HCT116 (cell line): ENCODE results near the gene PCDHGA2.

ENCODE experiments used
- ATF3 ChIP-seq: IDR thresholded peaks from 2 replicates; pipeline ENCODE4 v1.6.1; 2012
- CTCF ChIP-seq, 3 experiments: fragments of 200-600 bp in 1 of 3; sonication (generic) in 1 of 3; IDR thresholded peaks in 2 of 3; conservative IDR thresholded peaks in 1 of 3; 2 replicates each; pipeline ENCODE4 v1.5.1; 2012 to 2017; ENCODE audit warnings: low read depth in 2 of 3, low read length in 2 of 3, antibody characterized with exemption in 1 of 3, borderline replicate concordance in 1 of 3, control low read depth in 1 of 3, mild to moderate bottlenecking in 1 of 3, mixed read lengths in 1 of 3, mixed run types in 1 of 3, moderate library complexity in 1 of 3; ENCODE audit not compliant: insufficient read depth in 1 of 3
- POLR2A ChIP-seq: IDR thresholded peaks from 2 replicates; pipeline ENCODE4 v1.7.0; 2011; ENCODE audit warnings: borderline replicate concordance; ENCODE audit not compliant: insufficient read depth, insufficient read length; ENCODE audit errors: extremely low read depth
- ZBTB33 ChIP-seq: IDR thresholded peaks from 2 replicates; pipeline ENCODE4 v1.6.1; 2011; ENCODE audit warnings: mild to moderate bottlenecking, low read length, moderate library complexity; ENCODE audit not compliant: insufficient replicate concordance; ENCODE audit errors: extremely low read depth

- TF ChIP-seq ATF3 (no peak), CTCF (IDR thresholded peaks at IDR 0.05 in 2 of 3, conservative IDR thresholded peaks at IDR 0.05 in 1 of 3; ENCODE audit: borderline replicate concordance in 1 of 3, insufficient read depth in 1 of 3, low read depth in 2 of 3, low read length in 2 of 3) (no peak), POLR2A (no peak), ZBTB33 (no peak)
These were observed 25.5 kb downstream of the PCDHGA2 start, which contains the start of gene PCDHGA5 for GRCh38 chr5:141363952-141364660.
